ENCODE measurements around the gene GJD3.
"Not testable (repeated sequence)": the region's sequence is repeated elsewhere in the genome, so short reads cannot be mapped to it uniquely, and the experiment has no call there.

Gene GJD3

DNA sequence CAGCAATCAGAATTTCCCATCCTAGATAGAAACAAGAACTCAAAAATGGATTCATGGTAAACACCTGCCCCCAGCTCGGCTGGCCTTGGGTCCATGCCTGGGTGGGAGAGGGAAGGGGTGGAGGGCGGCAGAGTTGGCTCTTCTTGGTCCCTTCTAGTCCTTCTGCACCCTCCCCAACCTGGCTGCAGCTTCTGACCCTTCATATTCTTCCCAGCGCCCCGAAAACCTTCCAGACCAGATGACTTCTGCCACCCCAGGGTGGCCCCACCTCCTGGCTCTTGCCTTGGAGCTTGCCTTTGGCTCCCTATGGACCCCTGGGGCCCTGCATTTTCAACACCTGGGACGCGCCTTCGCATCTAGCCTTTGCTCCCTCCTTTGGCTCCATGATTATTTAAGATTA is 5.4 kb upstream of the GJD3 start:
- no peak for ATAC-seq
- no peak for TF ChIP-seq ZNF70 (CRISPR knock-in tag; IDR thresholded peaks at IDR 0.05)
- no peak for TF ChIP-seq ISL1 (CRISPR knock-in tag; IDR thresholded peaks at IDR 0.05)
- TF ChIP-seq, protein P1, sequence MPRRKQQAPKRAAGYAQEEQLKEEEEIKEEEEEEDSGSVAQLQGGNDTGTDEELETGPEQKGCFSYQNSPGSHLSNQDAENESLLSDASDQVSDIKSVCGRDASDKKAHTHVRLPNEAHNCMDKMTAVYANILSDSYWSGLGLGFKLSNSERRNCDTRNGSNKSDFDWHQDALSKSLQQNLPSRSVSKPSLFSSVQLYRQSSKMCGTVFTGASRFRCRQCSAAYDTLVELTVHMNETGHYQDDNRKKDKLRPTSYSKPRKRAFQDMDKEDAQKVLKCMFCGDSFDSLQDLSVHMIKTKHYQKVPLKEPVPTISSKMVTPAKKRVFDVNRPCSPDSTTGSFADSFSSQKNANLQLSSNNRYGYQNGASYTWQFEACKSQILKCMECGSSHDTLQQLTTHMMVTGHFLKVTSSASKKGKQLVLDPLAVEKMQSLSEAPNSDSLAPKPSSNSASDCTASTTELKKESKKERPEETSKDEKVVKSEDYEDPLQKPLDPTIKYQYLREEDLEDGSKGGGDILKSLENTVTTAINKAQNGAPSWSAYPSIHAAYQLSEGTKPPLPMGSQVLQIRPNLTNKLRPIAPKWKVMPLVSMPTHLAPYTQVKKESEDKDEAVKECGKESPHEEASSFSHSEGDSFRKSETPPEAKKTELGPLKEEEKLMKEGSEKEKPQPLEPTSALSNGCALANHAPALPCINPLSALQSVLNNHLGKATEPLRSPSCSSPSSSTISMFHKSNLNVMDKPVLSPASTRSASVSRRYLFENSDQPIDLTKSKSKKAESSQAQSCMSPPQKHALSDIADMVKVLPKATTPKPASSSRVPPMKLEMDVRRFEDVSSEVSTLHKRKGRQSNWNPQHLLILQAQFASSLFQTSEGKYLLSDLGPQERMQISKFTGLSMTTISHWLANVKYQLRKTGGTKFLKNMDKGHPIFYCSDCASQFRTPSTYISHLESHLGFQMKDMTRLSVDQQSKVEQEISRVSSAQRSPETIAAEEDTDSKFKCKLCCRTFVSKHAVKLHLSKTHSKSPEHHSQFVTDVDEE (CRISPR knock-in tag; IDR thresholded peaks at IDR 0.05), result no peak
- no peak for TF ChIP-seq TCF4 (CRISPR knock-in tag; IDR thresholded peaks at IDR 0.05; ENCODE audit: borderline replicate concordance)
- TF ChIP-seq BACH2 (CRISPR knock-in tag; IDR thresholded peaks at IDR 0.05; ENCODE audit: borderline replicate concordance), result no peak
- no peak for TF ChIP-seq ZC3H10 (CRISPR knock-in tag; IDR thresholded peaks at IDR 0.05)
- TF ChIP-seq, protein P2, sequence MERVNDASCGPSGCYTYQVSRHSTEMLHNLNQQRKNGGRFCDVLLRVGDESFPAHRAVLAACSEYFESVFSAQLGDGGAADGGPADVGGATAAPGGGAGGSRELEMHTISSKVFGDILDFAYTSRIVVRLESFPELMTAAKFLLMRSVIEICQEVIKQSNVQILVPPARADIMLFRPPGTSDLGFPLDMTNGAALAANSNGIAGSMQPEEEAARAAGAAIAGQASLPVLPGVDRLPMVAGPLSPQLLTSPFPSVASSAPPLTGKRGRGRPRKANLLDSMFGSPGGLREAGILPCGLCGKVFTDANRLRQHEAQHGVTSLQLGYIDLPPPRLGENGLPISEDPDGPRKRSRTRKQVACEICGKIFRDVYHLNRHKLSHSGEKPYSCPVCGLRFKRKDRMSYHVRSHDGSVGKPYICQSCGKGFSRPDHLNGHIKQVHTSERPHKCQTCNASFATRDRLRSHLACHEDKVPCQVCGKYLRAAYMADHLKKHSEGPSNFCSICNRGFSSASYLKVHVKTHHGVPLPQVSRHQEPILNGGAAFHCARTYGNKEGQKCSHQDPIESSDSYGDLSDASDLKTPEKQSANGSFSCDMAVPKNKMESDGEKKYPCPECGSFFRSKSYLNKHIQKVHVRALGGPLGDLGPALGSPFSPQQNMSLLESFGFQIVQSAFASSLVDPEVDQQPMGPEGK (CRISPR knock-in tag; IDR thresholded peaks at IDR 0.05; ENCODE audit: borderline replicate concordance), result no peak
- TF ChIP-seq, protein P3, sequence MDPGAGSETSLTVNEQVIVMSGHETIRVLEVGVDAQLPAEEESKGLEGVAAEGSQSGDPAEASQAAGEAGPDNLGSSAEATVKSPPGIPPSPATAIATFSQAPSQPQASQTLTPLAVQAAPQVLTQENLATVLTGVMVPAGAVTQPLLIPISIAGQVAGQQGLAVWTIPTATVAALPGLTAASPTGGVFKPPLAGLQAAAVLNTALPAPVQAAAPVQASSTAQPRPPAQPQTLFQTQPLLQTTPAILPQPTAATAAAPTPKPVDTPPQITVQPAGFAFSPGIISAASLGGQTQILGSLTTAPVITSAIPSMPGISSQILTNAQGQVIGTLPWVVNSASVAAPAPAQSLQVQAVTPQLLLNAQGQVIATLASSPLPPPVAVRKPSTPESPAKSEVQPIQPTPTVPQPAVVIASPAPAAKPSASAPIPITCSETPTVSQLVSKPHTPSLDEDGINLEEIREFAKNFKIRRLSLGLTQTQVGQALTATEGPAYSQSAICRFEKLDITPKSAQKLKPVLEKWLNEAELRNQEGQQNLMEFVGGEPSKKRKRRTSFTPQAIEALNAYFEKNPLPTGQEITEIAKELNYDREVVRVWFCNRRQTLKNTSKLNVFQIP (CRISPR knock-in tag; IDR thresholded peaks at IDR 0.05; ENCODE audit: borderline replicate concordance, low read depth), result no peak
- TF ChIP-seq, protein P4, sequence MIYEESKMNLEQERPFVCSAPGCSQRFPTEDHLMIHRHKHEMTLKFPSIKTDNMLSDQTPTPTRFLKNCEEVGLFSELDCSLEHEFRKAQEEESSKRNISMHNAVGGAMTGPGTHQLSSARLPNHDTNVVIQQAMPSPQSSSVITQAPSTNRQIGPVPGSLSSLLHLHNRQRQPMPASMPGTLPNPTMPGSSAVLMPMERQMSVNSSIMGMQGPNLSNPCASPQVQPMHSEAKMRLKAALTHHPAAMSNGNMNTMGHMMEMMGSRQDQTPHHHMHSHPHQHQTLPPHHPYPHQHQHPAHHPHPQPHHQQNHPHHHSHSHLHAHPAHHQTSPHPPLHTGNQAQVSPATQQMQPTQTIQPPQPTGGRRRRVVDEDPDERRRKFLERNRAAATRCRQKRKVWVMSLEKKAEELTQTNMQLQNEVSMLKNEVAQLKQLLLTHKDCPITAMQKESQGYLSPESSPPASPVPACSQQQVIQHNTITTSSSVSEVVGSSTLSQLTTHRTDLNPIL (CRISPR knock-in tag; IDR thresholded peaks at IDR 0.05; ENCODE audit: low read depth), result no peak
- no peak for TF ChIP-seq PPARA (CRISPR knock-in tag; IDR thresholded peaks at IDR 0.05; ENCODE audit: borderline replicate concordance)
- no peak for TF ChIP-seq ZNF8 (CRISPR knock-in tag; IDR thresholded peaks at IDR 0.05)
- no peak for TF ChIP-seq CSDC2 (CRISPR knock-in tag; IDR thresholded peaks at IDR 0.05)

DNA sequence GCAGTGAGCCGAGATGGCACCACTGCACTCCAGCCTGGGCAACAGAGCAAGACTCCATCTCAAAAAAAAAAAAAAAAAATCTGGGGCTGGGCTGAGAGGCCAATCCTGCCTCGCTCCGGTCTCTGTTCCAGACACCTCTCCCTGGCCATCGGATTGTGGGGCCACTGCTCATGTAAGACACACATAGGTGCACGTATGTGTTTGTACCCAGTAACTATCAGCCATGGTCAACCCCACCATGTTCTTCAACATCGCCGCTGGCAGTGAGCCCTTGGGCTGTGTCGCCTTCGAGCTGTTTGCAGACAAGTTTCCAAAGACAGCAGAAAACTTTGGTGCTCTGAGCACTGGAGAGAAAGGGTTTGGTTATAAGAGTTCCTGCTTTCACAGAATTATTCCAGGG is 3.2 kb upstream of the GJD3 start:
- ATAC-seq, result not testable (repeated sequence)

DNA sequence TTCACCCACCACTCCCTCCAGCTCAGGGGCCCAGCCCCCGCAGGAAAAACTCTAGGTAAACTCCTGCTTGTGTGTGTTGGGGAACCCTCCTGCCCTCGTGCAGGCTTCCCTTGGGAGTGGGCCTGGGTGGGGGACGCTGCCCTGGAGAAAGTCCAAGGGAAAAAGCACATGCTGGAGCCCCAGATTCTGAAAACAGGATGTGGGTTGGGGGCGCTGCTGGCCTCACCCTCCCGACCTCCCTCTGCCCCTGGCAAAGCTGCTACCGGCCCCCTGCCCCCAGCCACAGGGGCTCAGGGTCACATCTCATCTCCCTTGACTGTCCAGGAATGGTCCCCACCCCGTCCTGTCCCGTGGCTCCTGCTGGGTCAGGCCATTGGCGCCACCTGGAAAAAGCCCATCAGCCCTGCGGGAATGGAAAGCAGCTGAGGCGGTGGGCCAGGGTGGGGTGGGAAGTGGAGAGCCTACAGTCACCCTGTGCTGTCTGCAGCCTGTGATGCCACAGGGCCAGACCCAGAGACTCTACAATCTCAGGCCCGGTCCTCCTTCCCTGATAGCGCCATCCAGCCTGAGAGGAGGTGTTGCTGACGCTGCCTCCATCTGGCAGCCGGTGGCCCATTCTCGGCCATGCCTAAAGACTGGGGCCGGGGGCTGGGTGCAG is 2.5 kb upstream of the GJD3 start:
- TF ChIP-seq RARB (CRISPR knock-in tag; IDR thresholded peaks at IDR 0.05), result no peak
- TF ChIP-seq TCF4 (CRISPR knock-in tag; IDR thresholded peaks at IDR 0.05; ENCODE audit: borderline replicate concordance), result no peak
- TF ChIP-seq PPARA (CRISPR knock-in tag; IDR thresholded peaks at IDR 0.05; ENCODE audit: borderline replicate concordance), result no peak
- no peak for TF ChIP-seq OSR1 (CRISPR knock-in tag; IDR thresholded peaks at IDR 0.05)
- TF ChIP-seq GLIS3 (CRISPR knock-in tag; IDR thresholded peaks at IDR 0.05), result no peak
- TF ChIP-seq, protein P1 (CRISPR knock-in tag; IDR thresholded peaks at IDR 0.05), result no peak
- TF ChIP-seq ZC3H10 (CRISPR knock-in tag; IDR thresholded peaks at IDR 0.05), result no peak
- TF ChIP-seq, protein P2 (CRISPR knock-in tag; IDR thresholded peaks at IDR 0.05; ENCODE audit: borderline replicate concordance), result no peak
- TF ChIP-seq ZNF565 (CRISPR knock-in tag; conservative IDR thresholded peaks at IDR 0.05; ENCODE audit: low read depth), result no peak
- no peak for TF ChIP-seq TOX (CRISPR knock-in tag; IDR thresholded peaks at IDR 0.05; ENCODE audit: borderline replicate concordance)
- TF ChIP-seq ARNTL (CRISPR knock-in tag; IDR thresholded peaks at IDR 0.05; ENCODE audit: borderline replicate concordance, low read depth), result no peak
- no peak for TF ChIP-seq ESRRG (CRISPR knock-in tag; IDR thresholded peaks at IDR 0.05)
- TF ChIP-seq BACH2 (CRISPR knock-in tag; IDR thresholded peaks at IDR 0.05; ENCODE audit: borderline replicate concordance), result no peak
- TF ChIP-seq, protein P3 (CRISPR knock-in tag; IDR thresholded peaks at IDR 0.05; ENCODE audit: borderline replicate concordance, low read depth), result no peak
- TF ChIP-seq SNAI2 (CRISPR knock-in tag; IDR thresholded peaks at IDR 0.05), result no peak
- ATAC-seq, result no peak
